ENCODE measurements around the gene ATP2A3.
"Not testable (repeated sequence)": the region's sequence is repeated elsewhere in the genome, so short reads cannot be mapped to it uniquely, and the experiment has no call there.

ATP2A3 gene

DNA sequence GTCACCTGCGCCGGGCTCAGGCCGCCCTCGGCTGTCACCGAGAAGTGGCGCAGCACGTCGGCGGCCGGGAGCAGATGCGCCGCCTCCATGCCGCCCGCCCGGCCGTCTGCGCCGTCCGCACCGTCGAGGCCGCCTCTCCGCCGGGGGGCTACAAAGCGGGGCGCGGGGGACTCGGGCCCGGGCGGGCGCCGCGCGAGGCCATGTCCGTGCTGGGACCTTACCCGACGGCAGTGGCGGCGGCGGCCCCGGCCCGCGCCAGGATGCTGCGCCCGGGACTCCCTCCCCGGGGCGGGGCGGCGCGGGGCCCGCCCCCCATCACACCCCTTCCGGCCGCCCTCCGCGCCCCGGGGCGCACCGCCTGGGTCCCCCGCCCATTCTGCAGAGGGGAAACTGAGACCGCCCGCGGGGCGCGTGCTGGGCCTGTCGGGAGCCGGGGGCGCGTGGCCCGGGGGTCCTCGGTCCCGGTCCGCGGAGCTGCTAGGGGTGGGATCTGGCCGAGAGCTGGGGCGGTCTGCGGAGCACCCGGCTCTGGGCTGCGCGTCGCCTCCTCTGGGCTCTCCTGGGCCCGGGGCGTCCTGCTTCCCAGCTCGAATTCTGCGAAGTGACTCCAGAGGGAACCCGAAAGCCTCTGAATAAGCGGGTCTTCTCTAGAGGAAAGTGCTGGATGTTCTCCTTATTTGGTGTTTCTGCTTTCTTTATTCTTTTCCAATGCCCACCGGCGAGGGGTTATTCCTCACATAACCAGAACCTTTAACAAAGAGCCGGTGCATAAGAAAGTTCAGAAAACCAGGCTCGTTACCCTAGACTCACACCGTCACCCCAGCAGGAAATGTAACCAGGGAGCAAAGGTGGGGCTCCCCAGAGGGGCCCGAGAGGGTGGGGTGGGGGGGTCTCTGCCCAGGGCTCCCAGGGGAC, at the start of gene ATP2A3:
Gene ATP2A3, minus strand, starts transcription at position 235 of the 915 bp plus-strand sequence. Its CDS starts 146 bp downstream, at position 89.
- peak; percentile 71 for DNase-seq

GRCh38 chr17:4010754-4011153, 46.5 kb upstream of the ATP2A3 start:
- no peak for DNase-seq

DNA sequence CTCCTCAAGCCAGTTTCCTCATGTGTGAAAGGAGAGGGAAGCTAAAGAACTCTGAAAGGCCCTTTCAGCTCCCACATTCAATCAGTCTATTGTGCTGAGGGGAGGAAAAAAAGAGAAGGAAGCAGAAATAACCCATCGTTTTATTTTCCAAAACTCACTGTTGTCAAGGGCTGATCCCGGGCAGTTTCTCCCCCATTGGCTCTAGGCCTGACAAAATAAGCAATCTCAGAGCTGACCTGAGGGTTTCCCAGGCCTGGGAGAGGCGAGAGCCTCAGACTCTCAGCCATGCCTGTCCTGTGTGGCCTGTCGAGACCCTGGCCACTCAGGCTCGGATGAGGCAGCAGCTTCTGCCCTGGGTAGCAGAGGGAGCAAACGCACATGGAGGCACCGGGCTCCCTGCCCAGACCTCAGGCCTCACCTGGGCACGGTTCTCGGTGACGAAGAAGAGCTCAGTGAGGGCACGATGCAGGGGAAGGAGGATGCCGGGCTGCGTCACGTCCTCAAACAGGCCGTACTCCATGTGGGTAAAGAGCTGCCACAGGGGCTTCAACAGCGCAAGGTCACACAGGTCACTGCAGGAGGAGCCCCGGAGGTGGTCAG, 45.0 kb upstream of the ATP2A3 start:
- no peak for DNase-seq

DNA sequence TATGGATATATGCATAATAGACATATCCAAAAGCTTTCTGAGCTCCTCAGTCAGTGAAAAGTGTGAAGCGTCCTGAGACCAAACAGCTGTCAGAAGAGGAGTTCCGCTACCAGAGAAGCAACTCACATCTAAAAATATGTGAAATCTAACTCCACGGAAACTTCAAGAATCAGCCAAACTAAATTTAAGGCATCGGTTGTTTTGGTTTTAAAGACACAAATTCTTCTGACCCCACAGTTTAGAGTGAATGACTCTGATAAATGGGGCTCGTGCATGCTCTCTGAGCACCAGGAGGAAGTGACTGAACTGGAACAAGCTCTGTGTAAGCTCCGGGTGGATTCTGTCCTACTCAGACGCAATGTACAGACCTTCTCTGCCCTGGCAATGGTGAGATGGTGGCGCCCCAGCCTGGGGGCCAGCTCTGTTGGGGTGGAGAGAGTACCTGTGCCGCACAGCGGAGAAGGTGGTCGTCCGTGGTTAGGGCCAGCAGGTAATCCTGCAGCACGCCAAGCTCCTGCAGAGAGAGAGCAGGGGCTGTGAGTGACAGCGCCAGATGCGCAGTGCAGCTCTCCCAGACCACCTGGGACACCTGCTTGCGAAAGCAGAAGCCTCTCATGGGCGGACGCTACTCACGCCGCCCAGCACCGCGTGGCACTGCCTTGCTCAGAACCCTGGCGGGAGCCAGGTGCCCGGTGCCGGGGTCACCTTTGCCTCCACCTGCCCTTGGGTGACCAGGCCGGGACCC, 44.4 kb upstream of the ATP2A3 start:
- no peak for DNase-seq

GRCh38 chr17:4008082-4008435, 43.8 kb upstream of the ATP2A3 start:
- no peak for DNase-seq

DNA sequence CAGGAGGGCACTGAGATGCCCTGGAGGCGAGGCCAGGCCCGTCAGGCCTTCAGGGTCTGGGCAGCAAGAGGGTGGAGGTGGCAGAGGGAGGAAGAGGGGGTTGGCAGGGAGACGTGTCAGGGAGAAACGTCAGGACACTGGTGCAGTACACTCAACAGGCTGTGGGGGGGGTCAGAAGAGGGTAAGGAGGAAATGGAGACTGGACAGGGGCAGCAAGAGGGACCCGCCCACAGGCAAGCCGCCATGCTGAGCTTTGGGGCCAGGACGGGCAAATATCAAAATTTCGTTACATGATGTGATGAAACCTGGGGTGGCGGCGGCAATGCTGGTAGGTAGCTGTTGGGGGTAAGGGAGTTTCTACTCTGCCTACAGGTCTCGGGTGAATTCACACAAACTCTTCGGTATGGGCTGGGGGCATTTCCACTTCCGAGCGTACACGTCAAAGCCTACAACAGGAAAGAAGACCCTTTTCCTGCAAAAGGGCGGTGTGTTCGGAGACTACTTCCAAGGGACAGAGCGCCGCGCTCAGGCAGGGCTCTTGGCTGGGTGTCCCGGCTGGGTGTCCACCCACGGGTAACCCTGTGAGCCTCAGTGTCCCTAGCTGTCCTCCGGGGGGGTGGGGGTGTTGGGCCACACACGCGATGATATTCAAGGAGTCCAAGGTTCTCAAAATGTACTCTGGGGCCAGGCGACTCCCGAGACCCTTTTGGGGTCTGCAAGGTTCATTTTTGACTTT, 43.3 kb upstream of the ATP2A3 start:
- peak; percentile 61 for DNase-seq

DNA sequence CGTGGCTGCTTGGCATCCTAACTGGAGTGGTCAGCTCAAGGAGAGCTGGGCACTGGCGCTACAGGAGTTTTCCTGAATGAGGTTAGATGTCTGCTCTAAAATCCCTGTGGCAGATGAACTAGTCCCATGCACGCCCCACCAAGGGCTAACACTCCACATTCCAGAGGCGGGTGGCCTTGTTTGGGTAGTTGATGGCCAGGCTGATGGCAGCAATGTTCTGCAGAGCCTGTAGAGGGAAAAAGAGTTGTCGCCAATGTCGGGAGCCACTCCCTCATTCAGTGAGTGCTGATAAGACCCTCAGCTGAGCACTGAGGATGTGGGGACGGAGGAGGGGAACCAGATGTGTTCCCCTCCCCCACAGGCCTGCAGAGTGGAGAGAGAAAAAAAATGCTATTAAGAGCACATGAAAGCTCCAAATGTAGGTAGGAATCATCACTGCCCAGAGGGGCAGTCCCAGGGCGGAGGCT, 42.5 kb upstream of the ATP2A3 start:
- DNase-seq, result peak; percentile 96

GRCh38 chr17:4006165-4006589, 41.9 kb upstream of the ATP2A3 start:
- no peak for DNase-seq

- DNase-seq, result no peak
Observed at GRCh38 chr17:4005296-4006164, 41.3 kb upstream of the ATP2A3 start.

- peak; percentile 75 for DNase-seq
Observed at GRCh38 chr17:4004517-4005295, 40.5 kb upstream of the ATP2A3 start.

DNA sequence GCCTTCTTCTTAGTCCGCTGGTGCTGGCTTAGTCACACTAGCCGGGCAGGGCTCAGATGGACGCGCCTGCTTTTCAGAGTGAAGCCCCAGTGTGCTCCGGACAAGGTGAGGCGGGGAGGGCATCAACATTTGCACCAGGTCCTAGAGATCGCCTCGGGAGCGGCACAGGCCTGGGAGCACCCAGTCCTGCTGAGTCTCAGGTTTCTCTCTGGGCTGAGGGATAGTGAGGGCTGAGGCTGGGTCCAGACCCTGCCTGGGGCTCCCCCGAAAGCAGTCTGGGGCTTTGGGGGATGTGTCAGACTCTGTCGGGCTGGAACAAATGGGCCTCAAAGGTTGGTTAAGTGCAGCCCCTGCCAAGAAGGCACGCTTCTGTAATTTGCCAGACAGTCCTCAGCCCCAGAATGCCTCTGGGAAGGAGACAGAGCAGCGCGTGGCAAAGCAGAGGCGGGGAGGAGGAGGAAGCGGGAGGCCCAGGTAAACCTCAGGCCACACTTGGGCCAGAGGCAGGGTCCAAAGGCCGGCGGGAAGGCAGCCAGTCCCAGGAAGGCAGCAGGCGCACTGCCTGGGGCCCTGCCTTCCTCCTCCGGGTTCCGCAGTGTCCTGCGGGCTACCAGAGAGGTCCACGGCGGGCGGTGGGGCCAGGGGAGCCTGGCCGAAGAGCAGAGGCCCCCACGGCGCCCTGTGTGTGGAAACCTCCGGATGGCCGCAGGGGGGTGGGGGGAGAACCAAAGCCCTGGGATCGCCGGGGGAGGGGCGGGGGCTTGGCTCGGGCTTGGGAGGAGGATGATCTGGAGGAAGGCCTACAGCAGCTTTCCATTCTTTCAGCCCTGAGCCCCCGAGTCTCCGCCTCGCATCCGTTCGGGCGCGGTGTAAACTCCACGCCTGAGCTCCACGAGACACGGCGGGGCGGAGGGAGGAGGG, 39.5 kb upstream of the ATP2A3 start:
- DNase-seq, result no peak

- no peak for DNase-seq
Observed at GRCh38 chr17:4003131-4003500, 38.9 kb upstream of the ATP2A3 start.

DNA sequence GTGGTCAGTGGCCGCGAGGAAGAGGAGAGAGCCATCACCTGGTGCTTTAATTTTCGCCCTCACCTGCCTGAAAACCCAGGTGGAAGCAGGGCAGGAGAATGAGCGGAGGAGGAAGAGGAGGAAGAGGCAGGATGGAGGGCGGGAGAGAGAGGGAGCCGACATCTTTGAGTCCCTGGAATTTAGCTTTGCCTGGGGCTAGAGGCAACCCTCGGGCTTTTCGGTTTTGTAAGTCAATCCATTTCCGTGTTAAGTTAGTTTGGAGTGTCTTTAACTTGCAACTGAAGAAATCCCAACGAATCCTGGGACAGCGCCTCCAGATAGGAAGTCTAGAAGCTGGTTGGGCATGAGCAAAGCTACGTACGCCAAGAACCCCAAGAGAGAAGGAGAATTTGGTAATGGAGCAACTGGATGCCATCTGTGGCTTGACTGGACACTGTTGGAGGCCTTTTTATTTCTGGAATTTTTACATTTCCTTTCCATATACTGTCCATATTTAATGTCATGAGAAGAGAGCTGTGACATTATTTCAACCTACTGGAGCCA, 36.9 kb upstream of the ATP2A3 start:
- no peak for DNase-seq

DNA sequence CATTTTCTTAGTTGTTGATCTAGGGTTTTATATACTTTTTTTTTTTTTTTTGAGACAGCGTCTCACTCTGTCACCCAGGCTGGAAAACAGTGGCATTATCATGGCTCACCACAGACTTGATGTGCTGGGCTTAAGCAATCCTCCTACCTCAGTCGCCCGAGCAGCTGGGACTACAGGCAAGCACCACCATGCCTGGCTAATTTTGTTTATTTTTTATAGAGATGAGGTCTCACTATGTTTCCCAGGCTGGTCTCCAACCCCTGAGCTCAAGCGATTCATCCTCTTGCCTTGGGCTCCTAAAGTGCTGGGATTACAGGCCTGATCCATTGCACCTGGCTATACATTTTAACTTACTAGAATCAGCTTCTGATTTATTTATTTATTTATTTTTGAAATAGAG, 34.2 kb upstream of the ATP2A3 start:
- DNase-seq, result no peak

DNA sequence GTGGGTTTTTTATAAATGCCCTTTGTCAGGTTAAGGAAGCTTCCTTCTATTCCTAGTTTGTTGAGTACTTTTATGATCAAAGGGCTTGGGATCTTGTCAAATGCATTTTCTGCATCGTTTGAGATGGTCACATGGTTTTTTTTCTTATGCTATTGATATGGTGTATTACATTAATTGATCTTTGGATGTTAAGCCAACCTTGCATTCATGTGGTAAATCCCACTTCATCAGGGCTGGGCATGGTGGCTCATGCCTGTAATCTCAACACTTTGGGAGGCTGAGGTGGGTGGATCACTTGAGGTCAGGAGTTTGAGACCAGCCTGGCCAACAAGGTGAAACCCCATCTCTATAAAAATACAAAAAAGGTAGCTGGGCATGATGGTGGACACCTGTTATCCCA, 30.8 kb upstream of the ATP2A3 start:
- no peak for DNase-seq

DNA sequence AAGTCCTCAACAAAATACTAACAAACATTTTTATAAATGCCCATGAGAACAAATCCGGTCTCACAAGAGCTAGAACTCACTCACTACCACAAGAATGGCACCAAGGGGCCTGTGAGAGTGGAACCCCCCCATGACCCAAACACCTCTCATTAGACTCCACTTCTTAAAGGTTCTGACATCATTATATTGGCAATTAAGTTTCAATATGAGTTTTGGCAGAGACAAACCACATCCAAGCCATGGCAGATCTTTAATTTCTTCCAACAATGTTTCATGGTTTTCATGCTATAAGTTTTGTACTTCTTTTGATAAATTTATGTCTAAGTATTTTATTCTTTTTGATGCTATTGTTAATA, 30.0 kb upstream of the ATP2A3 start:
- DNase-seq, result no peak

DNA sequence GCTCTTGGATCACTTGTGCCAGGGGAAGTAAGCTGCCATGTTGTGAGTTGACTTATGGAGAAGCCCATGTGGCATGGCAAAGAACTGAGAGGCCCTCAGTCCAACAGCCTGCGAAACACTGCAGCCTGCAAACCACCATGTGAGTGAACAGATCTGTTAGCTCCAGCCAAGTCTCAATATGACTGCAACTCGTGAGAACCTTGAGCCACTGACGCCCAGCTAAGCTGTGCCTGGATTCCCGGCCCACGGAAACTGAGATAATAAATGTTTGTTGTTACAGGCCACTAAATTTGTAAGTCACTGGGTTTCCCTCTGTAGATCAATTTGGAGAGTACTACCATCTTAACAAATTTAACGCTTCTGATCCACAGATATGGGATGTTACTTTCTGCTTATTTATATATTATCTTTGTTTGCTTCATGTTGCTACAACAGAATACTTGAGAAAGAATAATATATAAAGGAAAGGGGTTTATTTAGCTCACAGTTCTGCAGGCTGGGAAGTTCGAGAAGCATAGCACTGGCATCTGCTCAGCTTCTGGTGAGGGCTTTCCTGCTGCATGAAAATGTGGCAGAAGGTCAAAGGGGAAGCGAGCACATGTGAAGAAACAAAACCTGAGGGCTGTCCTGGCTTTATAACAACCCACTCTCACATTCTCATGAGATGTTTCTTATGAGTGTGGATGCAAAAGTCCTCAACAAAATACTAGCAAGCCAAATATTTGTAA, 29.4 kb upstream of the ATP2A3 start:
- DNase-seq, result no peak

- DNase-seq, result no peak
Observed at GRCh38 chr17:3992370-3992769, 28.1 kb upstream of the ATP2A3 start.

- DNase-seq, result not testable (repeated sequence)
Observed at GRCh38 chr17:3991699-3992098, 27.5 kb upstream of the ATP2A3 start.

All from hematopoietic multipotent progenitor cell treated with erythropoietin and hydrocortisone succinate and interleukin-3 and kit ligand, for 6 days (in vitro differentiated cells).